ENCODE results near the gene FAM234B.

The FAM234B gene

DNA sequence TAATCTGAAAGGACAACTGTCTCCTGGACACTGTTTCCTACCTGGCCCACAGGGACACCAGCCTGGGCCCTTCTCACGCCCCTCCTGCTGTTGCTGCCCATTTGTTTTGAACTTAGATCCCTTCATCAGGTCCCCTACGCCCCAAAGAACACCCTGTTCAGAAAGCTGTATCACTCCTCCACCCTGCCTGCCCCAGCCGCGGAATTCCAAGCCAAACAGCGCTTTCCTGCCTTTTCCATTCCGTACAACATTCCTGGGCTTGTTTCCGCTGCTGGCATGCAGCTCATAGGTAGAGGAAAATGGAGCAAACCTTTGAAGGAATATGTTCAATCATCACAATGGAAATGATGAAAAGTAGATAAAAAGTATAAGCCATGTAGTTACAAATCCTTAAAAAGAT is 72.1 kb downstream of the FAM234B start:
- DNase-seq (ENCODE audit: insufficient read length, low spot score) = no peak
- no peak for TF ChIP-seq POLR2A (IDR thresholded peaks at IDR 0.05; ENCODE audit: low read depth, low read length)
- no peak for FAIRE-seq

- TF ChIP-seq POLR2A (IDR thresholded peaks at IDR 0.05; ENCODE audit: low read depth, low read length) = no peak
- no peak for FAIRE-seq
Observed at GRCh38 chr12:13117029-13117428, 72.8 kb downstream of the FAM234B start.

GRCh38 chr12:13119826-13120225 is 75.6 kb downstream of the FAM234B start:
- DNase-seq (ENCODE audit: insufficient read length, low spot score) = no peak
- FAIRE-seq = no peak
- TF ChIP-seq POLR2A (IDR thresholded peaks at IDR 0.05; ENCODE audit: low read depth, low read length) = no peak

More at GRCh38 chr12:13117029-13117428, 72.8 kb downstream of the FAM234B start:
- DNase-seq (ENCODE audit: insufficient read length, low spot score) = no peak

GRCh38 chr12:13120413-13120812 is 76.2 kb downstream of the FAM234B start:
- TF ChIP-seq POLR2A (IDR thresholded peaks at IDR 0.05; ENCODE audit: low read depth, low read length) = no peak
- FAIRE-seq (no peak), DNase-seq (ENCODE audit: insufficient read length, low spot score) (no peak)

DNA sequence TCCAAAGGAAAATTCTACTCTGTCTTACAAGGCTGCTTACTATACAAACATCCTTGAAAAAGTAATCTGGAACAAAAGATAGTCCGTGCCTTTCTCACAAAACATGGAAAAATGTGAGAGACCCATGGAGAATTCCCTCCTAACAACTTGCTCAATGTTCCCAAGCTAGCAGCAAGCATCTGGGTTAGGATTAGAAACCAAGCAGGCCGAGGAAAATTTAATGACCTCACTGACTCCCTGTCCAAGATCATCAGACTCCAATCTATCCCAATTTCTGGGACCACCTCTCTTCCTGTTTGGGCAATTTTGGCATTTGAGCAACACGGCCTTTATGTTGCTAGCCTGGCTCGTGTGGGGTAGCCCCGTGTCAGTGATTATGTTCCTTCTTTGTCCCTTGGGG is 77.4 kb downstream of the FAM234B start:
- no peak for FAIRE-seq
- no peak for TF ChIP-seq POLR2A (IDR thresholded peaks at IDR 0.05; ENCODE audit: low read depth, low read length)

DNA sequence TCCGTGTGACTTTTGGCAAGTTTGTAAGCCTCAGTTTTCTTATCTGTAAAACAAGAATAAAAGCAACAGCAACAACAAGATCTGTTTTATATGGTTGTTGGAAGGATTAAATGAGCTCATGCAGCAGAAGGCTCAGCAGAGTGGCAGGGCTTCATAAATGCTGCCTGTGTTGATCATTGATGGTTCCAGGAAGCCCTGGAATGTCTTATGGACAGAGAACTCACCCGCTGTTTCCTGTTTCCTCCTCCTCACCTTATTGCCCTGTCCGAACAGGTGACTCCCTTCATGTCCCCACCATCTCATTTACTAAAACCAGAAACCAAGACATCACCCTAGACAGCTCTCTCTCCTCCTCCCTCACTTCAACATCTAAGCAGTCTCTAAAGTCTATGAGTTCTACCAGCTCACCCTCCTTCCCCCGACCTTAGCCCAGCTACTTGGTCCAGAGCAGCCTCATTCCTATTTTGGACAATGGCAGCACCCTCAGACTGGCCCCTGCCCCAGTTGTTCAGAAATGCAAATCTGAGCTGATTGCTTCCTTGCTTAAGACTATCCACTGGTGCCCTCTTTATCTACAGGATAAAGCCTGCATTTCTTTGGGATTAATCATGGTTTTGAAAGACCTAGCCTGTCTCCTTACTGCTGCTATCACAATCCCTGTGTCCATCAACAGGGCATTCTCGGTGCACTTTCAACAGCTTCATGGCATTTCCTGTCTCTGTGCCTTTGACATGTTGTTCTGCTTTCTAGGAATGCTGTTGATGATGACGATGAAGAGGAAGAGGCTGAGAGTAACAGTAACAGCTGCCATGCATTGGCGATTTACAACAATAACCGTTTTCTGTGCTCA is 80.7 kb downstream of the FAM234B start:
- FAIRE-seq (peak; percentile 75), DNase-seq (ENCODE audit: insufficient read length, low spot score) (peak; percentile 38)
- TF ChIP-seq POLR2A (IDR thresholded peaks at IDR 0.05; ENCODE audit: low read depth, low read length) = no peak

More for the DNA sequence above, 77.4 kb downstream of the FAM234B start:
- no peak for DNase-seq (ENCODE audit: insufficient read length, low spot score)

- DNase-seq (ENCODE audit: insufficient read length, low spot score) (no peak), FAIRE-seq (no peak)
- no peak for TF ChIP-seq POLR2A (IDR thresholded peaks at IDR 0.05; ENCODE audit: low read depth, low read length)
Observed at GRCh38 chr12:13125996-13126395, 81.8 kb downstream of the FAM234B start.

DNA sequence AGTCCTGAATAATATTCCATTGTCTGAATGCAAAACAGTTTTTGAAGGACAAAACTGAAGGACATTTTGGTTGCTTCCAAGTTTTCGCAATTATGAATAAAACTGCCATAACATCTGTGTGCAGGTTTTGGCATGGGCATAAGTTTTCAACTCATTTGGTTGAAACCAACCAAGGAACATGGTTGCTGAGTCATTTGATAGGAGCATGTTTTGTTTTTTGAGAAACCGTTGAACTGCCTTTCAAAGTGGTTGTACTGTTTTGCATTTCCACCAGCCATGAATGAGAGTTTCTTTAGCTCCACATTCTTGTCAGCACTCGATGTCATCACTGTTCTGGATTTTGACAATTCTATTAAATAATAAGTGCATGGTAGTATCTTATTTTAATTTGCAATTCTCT is 82.3 kb downstream of the FAM234B start:
- no peak for TF ChIP-seq POLR2A (IDR thresholded peaks at IDR 0.05; ENCODE audit: low read depth, low read length)
- FAIRE-seq (no peak), DNase-seq (ENCODE audit: insufficient read length, low spot score) (no peak)

DNA sequence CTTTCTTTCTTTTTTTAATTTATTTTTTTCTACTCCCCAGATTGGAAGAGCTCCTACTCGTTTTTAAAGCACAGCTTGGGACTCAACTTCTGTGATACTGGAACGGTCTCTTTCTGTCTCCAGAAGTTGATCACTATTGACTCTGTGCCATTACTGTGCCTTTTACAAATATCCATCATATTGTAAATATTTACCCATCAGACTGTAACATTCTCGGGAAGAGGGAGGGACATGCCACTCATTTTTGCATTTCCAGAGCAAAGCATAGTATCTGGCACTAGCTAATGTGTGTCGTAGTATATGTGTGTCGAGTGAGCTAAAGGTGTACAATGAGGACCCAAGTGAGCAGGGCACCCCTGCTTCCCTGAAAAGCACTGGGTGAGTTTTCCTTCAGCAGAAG is 83.3 kb downstream of the FAM234B start:
- TF ChIP-seq POLR2A (IDR thresholded peaks at IDR 0.05; ENCODE audit: low read depth, low read length) = no peak
- DNase-seq (ENCODE audit: insufficient read length, low spot score) (no peak), FAIRE-seq (no peak)

- no peak for TF ChIP-seq POLR2A (IDR thresholded peaks at IDR 0.05; ENCODE audit: low read depth, low read length)
- DNase-seq (ENCODE audit: insufficient read length, low spot score) (no peak), FAIRE-seq (no peak)
Observed at GRCh38 chr12:13128291-13128965, 84.2 kb downstream of the FAM234B start.

GRCh38 chr12:13130981-13131380 is 86.8 kb downstream of the FAM234B start:
- FAIRE-seq (no peak), DNase-seq (ENCODE audit: insufficient read length, low spot score) (no peak)
- TF ChIP-seq POLR2A (IDR thresholded peaks at IDR 0.05; ENCODE audit: low read depth, low read length) = no peak

All from H54 (cell line).